GM19467 (cell line): ENCODE measurements around the gene DRAXIN.

ENCODE experiments used
- ATAC-seq: cut with Tn5 transposase; IDR thresholded peaks from one replicate; pipeline ENCODE4 v1.9.1; 2021; ENCODE audit warnings: mild to moderate bottlenecking, moderate library complexity; ENCODE audit not compliant: unreplicated experiment

The DRAXIN gene

DNA sequence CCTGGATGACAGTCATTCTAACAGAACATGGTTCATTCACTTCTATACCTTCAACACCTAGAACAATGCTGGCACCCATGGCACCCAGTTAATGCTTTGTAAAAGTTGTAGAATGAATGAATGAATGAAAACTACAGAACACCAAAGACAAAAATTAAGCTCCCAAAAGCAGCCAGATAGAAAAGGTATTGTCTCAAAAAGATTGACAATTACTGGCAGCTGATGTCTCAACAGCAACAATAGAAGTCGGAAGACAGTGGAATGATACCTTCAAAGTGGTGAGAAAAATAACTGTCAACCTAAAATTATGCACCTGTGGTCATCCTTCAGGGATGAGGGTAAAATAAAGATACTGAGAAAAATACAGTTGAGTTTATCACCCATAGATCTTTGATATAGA is 65.5 kb downstream of the DRAXIN start:
- no peak for ATAC-seq

DNA sequence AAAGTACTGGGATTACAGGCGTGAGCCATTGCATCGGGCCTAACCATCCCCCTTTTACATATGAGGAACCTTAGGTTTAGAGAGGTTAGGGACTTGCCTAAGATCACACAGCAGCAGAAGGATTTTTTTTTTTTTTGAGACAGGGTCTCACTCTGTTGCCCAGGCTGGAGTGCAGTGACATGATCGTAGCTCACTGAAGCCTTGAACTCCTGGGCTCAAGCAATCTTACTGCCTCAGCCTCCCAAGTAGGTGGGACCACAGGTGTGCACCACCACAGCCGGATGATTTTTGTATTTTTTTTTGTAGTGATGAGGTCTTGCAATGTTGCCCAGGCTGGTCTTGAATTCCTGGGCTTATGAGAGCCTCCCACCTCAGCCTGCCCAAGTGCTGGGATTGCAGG is 68.3 kb downstream of the DRAXIN start:
- ATAC-seq = no peak

DNA sequence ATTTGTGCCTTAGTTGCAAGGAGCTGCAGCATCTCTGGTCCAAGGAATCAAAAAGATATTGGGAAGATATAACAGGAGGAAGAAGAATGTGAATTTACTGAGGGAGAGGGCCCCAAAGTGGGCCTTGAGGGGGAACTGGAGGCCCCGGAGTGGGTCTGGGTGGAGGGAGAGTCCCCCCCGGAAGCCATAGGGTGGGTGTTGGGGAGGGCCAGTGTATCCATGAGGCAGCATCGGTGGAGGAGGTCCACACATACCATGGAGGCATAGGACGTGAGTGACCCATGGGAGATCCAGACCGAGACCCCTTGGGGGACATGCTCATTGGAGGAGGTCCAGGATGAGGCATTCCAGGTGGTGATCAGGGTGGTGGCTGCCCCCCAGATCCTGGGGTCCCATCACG is 69.8 kb downstream of the DRAXIN start:
- ATAC-seq = no peak

- no peak for ATAC-seq
These were observed 70.5 kb downstream of the DRAXIN start, which contains the start of gene C1orf167 for GRCh38 chr1:11761988-11762406. C1orf167 (plus strand) TSS chr1:11762193; CDS start chr1:11764401, 2,208 bp downstream.

- no peak for ATAC-seq
These were observed 72.6 kb downstream of the DRAXIN start for GRCh38 chr1:11764115-11764514.

- no peak for ATAC-seq
These were observed 73.0 kb downstream of the DRAXIN start for GRCh38 chr1:11764519-11764918.

- ATAC-seq = no peak
These were observed 74.3 kb downstream of the DRAXIN start for GRCh38 chr1:11765661-11766428.

- no peak for ATAC-seq
These were observed 74.9 kb downstream of the DRAXIN start for GRCh38 chr1:11766429-11766776.

GRCh38 chr1:11767922-11768704 is 76.6 kb downstream of the DRAXIN start:
- no peak for ATAC-seq

DNA sequence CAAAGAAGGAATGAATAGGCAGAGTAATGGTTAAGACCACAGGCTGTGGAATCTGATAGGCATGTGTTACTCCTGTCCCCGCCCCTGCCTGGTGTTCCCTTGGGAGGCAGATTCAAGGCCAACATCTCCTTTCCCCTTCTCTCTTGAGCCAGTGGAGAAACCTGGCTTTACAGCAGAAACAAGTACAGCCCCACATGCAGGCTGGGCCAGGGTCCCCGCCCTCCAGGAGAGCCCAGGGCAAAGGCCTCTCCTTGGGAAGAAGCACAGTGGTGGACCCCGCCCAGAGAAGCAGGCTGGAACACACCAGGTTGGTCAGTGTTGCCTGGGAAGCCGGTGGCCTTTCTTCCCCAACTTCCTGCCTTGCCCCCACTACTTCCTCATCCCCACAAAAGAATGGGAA is 77.3 kb downstream of the DRAXIN start:
- ATAC-seq = no peak

GRCh38 chr1:11769274-11769673 is 77.8 kb downstream of the DRAXIN start:
- no peak for ATAC-seq

DNA sequence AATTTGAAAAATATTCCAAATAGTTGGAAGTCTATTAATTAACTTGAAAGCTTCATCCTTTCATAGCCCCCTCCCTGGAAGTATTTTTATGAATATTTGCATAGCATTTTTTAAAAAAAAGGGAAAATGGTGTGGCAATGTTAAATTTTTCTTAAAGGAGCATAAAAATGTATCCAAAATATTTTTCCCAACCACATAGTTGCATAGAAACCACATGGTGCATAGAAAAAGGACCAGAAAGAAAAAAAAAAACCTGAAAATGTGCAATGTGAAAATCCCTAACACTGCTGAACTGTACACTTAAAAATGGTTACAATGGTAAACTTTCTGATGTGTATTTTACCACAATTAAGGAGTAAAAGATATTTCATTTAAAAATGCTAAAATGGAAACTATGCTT is 78.5 kb downstream of the DRAXIN start:
- ATAC-seq = no peak

DNA sequence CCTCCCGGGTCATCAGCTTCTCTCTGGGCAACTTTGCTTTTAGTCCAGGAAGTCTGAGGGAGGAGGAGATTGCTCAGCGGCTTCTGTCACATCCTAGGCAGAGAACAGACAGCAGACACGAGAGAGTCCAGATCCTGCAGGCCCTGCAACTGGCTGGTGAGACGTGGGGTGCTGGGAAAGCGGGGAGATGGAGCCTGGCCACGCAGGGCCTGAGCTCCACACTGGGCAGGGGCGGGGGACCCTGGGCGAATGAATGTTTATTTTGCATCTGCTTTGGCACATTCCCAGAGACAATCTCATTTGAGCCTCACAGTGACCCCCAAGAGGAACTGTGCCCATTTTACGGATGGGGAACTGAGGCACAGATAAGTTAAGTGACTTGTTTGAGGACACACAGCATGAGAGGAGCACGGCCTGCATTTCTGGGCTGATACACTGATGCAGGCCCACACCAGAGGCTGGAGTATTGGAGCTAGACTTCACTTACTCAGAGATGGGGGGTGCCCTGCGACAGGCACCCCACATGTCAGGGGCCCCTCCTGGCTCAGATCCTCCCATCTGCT is 80.1 kb downstream of the DRAXIN start:
- ATAC-seq = no peak

- ATAC-seq = no peak
These were observed 80.9 kb downstream of the DRAXIN start for GRCh38 chr1:11772458-11772857.

- no peak for ATAC-seq
These were observed 83.2 kb downstream of the DRAXIN start for GRCh38 chr1:11774753-11775152.
